ENCODE measurements around the gene MYRF.

DNA sequence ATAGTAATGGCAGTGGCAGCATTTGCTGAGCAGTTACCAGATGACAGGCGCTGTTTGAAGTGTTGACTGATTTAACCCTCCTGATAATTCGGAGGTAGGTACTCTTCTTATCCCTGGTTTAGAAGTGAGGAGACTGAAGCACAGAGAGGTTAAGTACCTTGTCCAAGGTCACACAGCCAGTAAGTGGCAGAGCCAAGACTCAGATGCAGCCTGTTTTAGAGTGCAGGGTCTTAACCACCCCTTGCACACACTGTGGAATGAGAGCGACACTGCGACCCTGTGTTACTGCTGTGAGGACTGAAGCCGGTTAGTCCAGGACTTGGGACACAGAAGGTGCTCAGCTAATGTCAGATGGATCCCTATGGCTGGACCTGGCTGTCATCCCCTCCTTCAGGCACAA, 37.5 kb upstream of the MYRF start:
- no peak for TF ChIP-seq EZH2 (IDR thresholded peaks at IDR 0.05; ENCODE audit: borderline replicate concordance, insufficient read depth, low read depth, low read length, poor library complexity, severe bottlenecking)
- TF ChIP-seq, protein P1, sequence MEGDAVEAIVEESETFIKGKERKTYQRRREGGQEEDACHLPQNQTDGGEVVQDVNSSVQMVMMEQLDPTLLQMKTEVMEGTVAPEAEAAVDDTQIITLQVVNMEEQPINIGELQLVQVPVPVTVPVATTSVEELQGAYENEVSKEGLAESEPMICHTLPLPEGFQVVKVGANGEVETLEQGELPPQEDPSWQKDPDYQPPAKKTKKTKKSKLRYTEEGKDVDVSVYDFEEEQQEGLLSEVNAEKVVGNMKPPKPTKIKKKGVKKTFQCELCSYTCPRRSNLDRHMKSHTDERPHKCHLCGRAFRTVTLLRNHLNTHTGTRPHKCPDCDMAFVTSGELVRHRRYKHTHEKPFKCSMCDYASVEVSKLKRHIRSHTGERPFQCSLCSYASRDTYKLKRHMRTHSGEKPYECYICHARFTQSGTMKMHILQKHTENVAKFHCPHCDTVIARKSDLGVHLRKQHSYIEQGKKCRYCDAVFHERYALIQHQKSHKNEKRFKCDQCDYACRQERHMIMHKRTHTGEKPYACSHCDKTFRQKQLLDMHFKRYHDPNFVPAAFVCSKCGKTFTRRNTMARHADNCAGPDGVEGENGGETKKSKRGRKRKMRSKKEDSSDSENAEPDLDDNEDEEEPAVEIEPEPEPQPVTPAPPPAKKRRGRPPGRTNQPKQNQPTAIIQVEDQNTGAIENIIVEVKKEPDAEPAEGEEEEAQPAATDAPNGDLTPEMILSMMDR (IDR thresholded peaks at IDR 0.05), result no peak

Measured in B cell (primary cell).